HG02870 (cell line): ENCODE measurements around the gene PAGR1.
A peak's percentile ranks its signal among the peaks of the same experiment; 100 is the strongest.
"Not testable (repeated sequence)": the region's sequence is repeated elsewhere in the genome, so short reads cannot be mapped to it uniquely, and the experiment has no call there.

Experiments used
- ATAC-seq: cut with Tn5 transposase; IDR thresholded peaks from one replicate; pipeline ENCODE4 v1.9.1; 2021; ENCODE audit warnings: mild to moderate bottlenecking, moderate library complexity; ENCODE audit not compliant: unreplicated experiment

PAGR1 gene

GRCh38 chr16:29815793-29816693, at the start of gene PAGR1:
TSS of gene PAGR1 (plus strand) at chr16:29816152. CDS start at chr16:29816526, 374 bp downstream.
- ATAC-seq, result peak; percentile 52

DNA sequence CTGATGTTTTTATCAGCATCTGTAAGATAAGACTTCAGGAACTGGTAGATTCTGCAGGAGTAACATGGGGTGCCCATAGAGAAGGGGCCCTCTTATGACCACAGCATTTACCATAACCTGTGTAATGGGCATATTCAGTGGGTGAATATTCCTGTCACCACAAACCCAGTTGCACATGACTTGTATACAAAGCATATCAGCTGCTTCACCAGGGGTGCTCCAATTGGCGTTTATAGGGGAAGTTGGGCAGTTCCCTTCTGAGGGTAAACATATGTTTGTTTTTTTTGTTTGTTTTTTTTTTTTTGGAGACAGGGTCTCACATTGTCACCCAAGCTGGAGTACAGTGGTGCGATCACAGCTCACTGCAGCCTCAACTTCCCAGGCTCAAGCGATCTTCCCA, 49.4 kb upstream of the PAGR1 start:
- ATAC-seq, result no peak

DNA sequence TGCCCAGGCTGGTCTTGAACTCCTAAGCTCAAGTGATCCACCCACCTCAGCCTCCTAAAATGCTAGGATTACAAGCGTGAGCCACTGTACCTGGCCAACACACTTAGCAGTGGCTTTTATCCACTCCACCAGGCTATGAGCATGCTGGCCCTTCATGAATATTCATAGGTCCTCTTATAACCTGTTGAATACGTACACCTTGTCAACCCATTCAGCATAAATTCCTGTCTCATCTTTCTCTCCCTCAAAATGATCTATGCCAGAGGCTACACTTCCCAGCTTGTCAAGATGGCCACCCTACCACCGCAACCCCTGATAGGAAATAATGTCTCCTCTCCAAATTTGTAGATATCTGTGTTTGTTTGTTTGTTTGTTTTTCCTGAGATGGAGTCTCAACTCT, 48.9 kb upstream of the PAGR1 start:
- ATAC-seq, result no peak

DNA sequence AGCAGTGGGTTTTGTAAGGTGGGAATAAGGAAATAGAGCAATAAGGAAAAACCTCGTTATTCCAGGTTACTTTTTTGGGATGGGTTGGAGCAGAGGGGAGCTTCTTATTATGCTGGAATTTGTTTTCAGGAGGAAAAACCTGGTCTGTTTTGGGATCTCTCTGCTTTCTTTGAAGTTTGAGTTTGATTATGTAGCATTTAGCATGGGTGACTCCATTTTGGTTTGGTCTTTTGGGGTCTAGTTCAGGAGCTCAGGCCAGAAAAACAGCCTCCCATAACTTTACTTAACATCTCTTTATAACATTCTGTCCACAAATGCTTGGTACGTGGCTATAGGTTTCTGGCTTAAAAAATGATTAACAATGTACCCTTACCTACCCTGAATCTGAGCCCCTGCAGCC, 46.4 kb upstream of the PAGR1 start:
- ATAC-seq, result no peak

GRCh38 chr16:29770250-29770929, 45.6 kb upstream of the PAGR1 start:
- no peak for ATAC-seq

DNA sequence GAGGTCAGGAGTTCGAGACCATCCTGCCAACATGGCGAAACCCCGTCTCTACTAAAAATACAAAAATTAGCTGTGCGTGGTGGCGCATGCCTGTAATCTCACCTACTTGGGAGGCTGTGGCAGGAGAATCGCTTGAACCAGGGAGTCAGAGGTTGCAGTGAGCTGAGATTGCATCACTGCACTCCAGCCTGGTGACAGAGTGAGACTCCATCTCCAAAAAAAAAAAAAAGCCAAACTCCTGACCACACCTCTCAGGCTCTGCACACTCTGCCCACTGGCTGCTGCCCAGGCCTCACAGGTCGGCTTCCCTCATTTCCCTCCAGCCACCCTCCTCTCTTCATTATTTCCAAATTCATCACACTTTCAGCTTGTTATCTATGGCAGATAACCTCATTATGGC, 43.6 kb upstream of the PAGR1 start:
- ATAC-seq, result not testable (repeated sequence)

GRCh38 chr16:29774730-29775129, 41.2 kb upstream of the PAGR1 start:
- ATAC-seq, result no peak

- no peak for ATAC-seq
Measured at GRCh38 chr16:29775742-29776408, 40.1 kb upstream of the PAGR1 start.

DNA sequence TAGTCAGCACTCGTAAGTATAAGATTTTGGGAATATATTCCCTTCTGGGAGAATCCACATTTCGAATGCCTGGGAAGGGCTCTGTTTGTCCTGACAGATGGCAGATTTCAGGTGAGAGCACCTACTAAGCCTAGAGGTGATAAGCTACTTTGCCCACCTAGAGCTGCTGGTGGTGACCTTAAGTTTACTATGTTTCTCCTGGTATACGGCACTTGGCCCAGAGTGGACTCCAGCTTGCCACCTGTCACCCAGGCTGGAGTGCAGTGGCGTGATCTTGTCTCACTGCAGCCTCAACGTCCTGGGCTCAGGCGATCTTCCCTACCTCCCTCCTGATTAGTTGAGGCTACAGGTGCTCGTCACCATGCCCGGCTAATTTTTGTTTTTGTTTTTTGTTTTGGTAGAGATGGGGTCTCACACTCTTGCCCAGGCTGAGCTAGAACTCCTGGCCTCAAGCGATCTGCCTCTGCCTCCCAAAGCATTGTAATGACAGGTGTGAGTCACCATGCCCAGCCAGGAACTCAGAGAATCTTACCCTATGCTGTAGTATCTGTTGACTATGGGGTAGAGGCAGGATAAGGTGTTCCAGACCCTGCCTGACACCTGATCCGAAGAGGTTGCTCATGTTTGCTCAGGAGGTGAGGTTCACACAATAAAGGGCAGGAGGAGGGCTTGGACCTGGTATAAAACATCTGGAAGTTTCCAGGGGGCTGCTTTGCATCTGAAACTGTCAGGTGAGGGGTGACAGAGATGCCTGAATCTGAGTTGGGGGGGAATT, 38.2 kb upstream of the PAGR1 start, which contains the start of gene ZG16:
Gene ZG16, plus strand, starts transcription at position 681 of the 775 bp plus-strand sequence. CDS start 1,011 bp downstream, outside the sequence.
- ATAC-seq, result no peak

- ATAC-seq, result no peak
Measured at GRCh38 chr16:29779474-29779873, 36.5 kb upstream of the PAGR1 start.

- not testable (repeated sequence) for ATAC-seq
Measured at GRCh38 chr16:29783094-29783953, 32.6 kb upstream of the PAGR1 start.

- ATAC-seq, result no peak
Measured at GRCh38 chr16:29784157-29784556, 31.8 kb upstream of the PAGR1 start.

GRCh38 chr16:29784901-29785500, 31.0 kb upstream of the PAGR1 start:
- no peak for ATAC-seq

- ATAC-seq, result not testable (repeated sequence)
Measured at GRCh38 chr16:29787155-29787554, 28.8 kb upstream of the PAGR1 start.

DNA sequence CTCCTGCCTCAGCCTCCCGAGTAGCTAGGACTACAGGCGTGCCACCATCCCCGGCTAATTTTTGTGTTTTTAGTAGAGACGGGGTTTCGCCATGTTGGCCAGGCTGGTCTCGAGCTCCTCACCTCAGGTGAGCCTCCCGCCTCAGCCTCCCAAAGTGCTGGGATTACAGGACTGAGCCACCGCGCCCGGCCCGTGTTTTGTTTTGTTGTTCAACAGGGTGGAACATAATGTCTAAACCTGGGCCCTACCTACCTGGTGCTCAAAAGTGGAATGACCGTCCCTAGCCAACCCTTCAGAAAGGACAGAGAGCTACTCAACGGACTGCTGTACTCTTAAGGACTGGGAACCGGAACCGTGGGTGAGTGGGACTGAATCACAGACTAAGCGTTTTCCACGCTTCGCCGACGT, 26.2 kb upstream of the PAGR1 start:
- ATAC-seq, result no peak

DNA sequence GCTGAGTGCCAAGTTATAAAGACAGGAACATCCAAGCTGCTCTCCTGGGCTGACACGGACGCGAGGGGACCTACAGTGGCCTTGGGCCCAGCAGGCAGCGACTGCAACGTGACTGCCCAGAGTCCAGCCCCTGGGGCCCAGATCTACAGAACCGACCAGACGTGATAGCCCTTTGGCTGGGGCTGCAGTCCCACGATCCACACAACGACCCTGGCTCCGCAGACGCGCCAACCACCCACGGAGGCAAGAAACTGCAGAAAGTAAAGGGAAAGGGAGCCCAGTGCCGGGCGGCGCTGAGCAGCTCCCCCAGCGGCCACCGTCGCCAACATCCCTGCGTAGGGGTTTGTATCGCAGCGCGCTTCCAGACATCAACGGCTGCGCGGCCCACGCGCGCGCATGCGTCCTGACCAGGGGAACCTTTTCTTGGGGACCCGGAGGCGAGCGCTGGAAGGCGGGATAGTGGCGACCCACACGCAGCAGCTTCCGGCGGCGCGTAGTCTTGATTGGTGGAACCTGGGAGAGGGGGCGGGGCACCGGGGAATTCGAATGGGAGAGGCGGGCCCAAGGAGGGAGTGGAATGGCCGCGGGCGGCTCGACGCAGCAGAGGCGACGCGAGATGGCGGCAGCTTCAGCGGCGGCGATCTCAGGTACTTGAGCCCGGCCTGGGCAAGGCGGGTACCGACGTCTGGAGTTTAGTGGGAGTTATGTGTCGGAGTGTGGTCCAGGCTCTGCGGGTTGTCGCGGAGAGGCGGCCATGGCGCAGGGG, 25.6 kb upstream of the PAGR1 start, which contains the start of gene KIF22:
Gene KIF22, plus strand, starts transcription at position 569 of the 766 bp plus-strand sequence. Its CDS starts 9 bp downstream, at position 578.
- peak; percentile 89 for ATAC-seq

- ATAC-seq, result no peak
Measured at GRCh38 chr16:29790949-29791844, 24.8 kb upstream of the PAGR1 start.
